Effector CD8-positive, alpha-beta T cell (primary cell): ENCODE results near the gene CXCR5.
"Not testable (repeated sequence)": the region's sequence is repeated elsewhere in the genome, so short reads cannot be mapped to it uniquely, and the experiment has no call there.

ENCODE experiments used
- DNase-seq: peaks from one replicate; lab custom pipeline; 2025; lab: John Stamatoyannopoulos, UW
- total RNA-seq, 4 experiments: gene quantifications; one replicate each; lab custom pipeline; 2026; lab: John Stamatoyannopoulos, UW

Gene CXCR5, protein sequence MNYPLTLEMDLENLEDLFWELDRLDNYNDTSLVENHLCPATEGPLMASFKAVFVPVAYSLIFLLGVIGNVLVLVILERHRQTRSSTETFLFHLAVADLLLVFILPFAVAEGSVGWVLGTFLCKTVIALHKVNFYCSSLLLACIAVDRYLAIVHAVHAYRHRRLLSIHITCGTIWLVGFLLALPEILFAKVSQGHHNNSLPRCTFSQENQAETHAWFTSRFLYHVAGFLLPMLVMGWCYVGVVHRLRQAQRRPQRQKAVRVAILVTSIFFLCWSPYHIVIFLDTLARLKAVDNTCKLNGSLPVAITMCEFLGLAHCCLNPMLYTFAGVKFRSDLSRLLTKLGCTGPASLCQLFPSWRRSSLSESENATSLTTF
- total RNA-seq, result 0.37 to 2.4 (median 0.81) reads per million in 4 experiments

DNA sequence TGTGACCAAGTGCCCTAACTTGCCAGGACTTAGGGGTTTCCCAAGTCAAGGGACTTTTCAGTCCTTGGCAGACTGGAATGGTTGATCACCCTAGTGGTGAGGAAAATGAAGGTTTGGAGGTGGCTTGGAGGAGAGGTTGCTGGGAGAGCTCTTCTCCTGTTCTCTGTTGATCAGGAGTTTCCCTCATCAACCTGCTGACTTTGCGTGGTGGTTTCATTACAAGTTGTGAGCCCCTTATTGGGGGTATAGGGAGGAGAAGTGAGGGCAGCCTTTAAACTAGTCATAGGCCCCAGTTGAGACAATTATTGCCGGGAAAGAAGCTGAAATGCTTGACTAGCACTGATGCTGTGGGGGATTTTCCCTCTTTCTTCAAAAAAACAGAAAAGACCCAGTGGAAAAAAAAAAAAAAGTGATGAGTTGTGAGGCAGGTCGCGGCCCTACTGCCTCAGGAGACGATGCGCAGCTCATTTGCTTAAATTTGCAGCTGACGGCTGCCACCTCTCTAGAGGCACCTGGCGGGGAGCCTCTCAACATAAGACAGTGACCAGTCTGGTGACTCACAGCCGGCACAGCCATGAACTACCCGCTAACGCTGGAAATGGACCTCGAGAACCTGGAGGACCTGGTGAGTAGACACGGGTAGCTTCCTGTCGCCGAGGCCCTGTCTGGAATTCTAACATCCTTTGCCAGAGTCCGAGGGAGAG, at the start of gene CXCR5:
Gene CXCR5 (plus strand): TSS at position 525 of the 704 bp plus-strand sequence. CDS start 50 bp downstream, at position 575.
- DNase-seq, result no peak

DNA sequence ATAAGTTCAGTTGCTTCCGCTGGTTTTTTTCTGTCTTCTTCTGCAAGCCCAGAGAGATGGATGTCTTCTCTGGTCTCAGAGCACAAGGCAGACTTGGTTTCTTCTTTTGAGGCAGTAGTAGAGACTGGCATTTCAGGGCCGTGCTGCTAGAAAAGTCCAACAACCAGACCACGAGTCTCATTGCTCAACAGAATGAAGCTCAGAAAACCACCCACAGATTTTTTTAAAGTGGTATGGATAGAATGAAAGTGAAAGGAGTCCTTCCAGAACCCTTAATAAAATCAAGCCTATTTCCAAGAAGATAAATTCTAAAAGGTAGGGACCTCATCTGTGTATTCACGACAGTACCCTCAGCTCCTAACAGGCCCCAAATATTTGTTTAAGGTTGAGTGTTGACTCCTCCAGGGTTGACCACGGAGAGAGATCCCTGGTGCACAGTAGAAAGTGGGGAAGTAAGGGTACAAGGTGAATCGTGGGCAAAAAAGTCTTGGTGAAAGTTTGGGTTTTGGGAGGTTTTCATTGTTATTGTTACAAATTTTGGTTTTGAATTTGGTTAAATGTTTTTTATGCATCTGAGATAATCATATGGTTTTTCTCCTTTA, 49.2 kb upstream of the CXCR5 start:
- no peak for DNase-seq

DNA sequence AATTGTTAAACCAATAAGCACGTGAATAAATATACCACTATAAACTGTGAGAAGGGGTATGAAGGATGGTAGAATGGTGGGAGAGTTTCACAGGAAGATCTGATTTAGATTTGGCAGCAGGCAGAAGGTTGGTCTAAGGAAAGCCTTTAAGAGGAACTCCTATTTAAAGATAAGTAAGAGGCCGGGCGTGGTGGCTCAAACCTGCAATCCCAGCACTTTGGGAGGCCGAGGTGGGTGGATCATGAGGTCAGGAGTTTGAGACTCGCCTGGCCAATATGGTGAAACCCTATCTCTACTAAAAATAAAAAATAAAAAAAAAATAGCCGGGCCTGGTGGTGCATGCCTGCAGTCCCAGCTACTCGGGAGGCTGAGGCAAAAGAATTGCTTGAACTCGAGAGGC, 45.8 kb upstream of the CXCR5 start:
- DNase-seq, result no peak

DNA sequence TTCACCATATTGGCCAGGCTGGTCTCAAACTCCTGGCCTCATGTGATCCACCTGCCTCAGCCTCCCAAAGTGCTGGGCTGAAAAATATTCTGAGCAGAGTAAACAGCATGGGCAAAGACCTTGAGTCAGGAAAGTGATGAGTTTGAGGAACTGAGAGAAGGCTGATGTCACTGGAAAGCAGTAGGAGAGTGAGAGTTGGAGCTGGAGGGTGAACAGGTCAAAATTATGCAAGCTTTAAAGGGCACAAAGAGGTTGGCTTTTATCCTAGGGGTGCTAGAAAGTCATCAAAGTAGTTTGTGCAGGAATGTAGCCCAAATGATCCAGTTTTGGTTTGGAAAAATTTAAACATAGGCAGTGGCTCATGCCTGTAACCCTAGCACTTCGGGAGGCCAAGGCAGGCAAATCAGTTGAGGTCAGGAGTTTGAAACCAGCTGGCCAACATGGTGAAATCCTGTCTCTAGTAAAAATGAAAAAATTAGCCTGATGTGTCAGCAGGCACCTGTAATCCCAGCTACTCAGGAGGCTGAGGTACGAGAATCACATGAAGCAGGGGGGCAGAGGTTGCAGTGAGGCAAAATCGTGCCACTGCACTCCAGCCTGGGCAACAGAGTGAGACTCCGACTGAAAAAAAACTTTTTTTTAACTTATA, 44.7 kb upstream of the CXCR5 start:
- DNase-seq, result no peak

DNA sequence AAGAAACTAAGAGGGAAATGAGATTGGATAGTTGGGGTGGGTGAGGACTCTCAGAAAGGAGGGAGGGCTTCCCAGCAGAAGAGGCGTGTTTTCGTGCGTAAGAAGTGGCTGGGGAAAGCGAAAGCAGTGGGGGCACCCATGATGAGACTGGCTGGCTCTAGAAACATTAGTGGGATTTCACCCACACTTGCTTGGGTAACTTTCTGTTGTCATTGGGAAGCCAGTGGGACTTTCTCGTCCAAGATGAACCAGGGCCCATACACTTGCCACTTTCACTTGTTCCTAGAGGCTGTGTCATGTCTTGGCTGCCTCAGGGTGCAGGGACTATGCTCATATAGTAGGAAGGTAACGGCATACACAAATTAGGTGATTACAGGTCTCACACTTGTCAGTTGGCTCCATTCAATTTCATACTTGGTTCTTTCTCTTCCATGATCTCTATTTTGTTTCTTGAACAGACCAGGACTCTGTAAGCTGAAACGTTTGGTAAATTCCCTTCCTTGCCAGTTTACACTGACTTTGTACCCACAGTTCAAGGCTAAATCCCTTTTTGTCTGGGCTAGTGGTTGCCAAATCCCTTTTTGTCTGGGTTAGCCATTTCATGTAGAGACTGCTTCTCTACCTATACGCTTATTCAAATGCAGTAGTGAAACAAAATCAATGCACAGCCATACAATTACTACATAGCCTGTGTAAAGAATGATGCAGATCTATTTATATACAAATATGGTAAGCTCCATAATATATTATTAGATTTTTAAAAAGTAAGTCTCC, 42.0 kb upstream of the CXCR5 start:
- DNase-seq, result no peak

DNA sequence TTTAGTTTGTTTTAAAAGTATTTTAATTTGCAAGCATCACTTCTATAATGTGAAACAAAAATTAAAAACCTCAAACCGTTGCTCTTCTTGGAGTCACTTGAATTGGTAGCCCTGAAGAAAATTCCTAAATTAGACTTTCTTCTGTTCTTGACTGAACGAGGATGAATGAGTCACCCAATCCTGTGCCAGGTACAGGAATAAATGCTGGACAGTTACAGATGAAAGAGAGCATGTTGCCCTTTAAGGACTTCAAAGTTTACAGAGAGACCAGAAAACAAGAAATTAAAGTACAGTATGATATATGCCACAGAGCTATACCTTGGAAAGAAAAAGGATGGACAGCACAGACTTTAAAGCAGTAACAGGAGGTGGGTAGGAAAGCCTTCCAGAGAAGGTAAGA, 41.3 kb upstream of the CXCR5 start:
- no peak for DNase-seq

DNA sequence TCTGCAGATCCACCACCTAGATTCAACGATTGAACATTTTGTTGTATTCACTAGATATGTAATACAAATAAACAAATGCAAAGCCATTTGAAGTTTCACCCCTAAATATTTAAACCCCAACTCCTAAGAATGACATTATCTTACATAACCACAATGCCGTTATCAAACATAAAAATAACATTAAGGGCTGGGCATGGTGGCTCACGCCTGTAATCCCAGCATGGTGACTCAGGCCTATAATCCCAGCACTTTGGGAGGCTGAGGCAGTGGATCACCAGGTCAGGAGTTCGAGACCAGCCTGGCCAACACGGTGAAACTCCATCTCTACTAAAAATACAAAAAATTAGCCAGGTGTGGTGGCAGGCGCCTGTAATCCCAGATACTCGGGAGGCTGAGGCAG, 40.8 kb upstream of the CXCR5 start:
- DNase-seq, result not testable (repeated sequence)

DNA sequence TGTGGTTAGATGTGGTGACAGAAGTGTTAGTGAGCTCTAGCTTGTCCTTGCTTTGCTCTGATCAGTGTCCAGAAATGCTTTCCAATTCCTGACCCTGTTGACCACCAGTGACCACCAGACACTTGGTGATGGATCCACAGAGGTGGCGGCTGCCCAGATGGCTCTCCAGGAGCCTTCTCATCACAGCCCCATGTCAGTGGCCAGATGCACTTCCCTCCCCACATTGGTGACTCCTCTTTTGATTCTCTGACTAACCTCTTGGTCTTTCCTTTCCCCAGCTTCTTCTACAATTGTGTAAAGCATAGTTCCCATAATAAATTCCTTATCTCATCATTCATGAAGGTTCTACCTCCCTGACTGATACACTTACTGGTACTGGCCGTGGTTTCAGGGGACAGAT, 40.1 kb upstream of the CXCR5 start:
- DNase-seq, result no peak

DNA sequence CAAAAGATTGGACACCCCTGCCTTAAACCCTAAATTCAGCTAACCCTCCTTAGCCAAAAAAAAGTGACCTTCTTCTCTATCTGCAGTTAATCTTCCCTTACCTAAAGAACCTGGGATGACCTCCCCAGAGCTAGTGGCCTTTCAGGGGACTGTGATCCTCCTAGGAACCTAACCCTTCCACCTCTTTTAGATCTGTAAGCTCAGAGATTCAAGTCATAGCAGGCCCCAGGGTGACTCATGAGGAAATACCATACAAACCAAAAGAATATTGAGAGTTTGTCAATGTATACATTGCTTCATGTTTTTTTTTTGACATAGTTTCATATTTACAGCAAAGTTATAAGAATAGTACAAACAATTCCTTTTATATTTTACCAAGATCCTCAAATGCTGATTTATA, 38.3 kb upstream of the CXCR5 start:
- DNase-seq, result no peak

DNA sequence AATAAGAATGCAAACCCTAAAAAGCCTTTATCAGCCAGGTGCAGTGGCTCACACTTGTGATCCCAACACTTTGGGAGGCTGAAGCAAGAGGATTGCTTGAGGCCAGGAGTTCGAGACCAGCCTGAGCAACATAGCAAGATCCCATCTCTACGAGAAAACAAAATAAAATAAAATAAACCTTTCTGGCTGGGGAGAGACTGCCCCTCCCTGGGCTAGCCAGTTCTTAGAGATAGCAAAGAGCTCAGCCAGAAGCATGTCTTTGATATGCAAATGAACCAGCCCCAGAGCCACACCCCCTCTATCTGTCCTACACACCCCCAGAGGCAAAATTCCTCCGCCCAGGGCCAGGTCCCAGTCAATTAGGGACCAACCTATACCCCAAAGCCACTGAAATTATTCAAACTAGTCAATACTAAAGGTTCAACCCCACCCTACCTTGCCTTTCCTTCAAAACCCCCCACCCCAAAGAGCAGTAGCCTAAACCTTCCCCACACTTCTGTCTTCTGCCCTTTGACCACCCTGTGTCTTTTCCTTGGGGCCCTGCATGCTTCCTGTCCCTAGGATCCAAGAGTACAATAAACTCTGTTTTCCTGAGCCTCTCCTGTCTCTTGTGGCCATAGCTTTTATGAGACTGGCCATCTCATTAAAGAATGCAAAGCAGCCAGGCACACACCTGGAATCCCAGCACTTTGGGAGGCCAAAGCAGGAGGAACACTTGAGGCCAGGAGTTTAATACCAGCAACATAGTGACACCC, 37.3 kb upstream of the CXCR5 start:
- no peak for DNase-seq

DNA sequence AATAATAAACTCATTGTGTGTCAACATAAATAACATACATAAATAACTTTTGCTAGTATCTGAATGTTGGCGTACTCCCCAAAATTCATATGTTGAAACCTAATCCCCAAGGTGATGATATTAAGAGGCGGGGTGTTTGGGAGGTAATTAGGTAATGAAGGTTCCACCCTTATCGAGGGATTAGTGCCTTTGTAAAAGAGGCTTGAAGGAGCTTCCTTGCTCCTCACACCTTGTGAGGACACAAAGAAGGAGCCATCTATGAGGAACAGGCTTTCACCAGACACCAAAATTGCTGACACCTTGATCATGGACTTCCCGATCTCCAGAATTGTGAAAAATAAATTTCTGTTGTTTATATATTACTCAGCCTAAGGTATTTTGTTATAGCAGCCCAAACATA, 33.9 kb upstream of the CXCR5 start:
- no peak for DNase-seq

DNA sequence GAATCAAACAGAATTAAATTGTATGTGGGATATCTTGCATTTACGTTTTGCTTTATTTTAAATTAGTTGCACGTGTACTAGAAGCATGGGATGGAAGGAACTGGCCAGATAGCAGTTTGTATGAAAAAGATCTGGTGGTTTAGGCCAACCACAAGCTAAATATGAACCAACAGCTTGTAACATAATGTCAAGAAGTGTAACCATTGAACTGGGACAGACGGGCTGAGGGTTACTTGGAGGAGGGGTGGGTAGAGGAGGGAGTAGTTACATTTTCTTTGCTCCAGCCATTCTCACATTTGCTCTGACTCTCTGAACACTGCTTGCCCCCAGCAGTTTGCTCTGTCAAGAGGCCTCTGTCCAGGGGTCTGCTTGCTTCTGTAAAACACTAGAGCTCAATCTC, 31.7 kb upstream of the CXCR5 start:
- no peak for DNase-seq

DNA sequence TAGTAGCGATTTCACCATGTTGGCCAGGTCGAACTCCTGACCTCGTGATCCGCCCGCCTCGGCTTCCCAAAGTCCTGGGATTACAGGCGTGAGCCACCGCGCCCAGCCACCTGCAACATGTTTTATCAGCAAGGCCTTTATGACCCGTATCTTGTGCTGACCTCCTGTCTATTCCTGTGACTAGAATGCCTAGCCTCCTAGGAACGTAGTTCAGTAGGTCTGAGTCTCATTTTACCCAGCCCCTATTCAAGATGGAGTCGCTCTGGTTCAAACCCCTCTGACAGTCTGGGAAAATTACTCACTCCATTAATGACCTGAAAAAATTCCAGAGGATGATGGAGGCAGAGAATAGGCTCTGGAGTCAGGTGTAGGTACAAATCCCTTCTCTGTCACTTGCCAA, 30.0 kb upstream of the CXCR5 start:
- DNase-seq, result no peak

DNA sequence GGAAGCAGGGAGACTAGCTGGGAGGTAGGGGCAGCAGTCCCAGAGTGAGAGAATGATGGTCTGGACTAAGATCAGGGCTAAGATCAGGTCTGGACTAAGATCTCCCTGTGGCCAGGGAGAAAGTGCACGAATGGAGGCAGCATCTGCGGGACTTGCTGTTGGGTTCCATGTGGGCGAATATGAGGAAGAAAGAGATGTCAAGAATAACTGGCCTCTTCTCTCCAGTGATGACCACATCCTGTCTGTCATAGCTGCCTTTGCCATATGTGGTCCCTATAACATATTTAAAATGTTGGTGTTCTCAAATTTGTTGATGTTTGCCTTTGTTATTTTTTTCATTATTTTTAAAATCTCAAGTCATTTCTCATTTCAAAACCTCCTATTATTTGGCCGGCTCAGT, 27.4 kb upstream of the CXCR5 start:
- no peak for DNase-seq

DNA sequence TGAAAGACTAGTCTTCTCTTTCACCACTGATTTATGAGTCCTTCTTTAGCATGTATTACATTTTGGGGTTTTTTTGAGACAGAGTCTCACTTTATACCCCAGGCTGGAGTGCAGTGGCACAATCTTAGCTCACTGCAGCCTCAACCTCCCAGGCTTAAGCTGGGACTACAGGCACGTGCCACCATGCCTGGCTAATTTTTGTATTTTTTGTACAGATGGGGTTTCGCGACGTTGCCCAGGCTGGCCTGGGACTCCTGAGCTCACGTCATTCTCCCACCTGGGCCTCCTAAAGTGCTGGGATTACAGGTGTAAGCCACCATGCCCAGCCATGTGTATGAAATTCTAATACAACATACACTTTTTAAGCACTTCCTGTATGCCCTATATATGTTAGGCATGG, 26.3 kb upstream of the CXCR5 start:
- no peak for DNase-seq

DNA sequence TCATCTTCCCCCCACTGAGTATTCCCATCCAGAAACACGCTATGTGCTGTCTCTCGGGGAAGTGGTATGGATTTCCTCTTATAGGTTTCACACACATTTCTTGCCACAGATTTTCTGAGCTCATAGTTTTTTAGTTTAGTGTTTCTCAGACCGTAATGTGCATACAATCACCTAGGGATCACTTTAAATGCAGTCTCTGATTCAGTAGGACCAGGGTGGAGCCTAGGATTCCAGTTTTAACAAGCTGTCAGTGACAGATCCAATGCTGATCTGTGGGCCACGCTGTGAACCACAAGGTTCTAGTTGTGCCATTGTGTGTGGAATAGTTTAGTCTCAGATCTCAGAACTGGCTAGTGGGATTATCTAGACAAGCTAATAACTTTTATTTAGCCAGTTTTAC, 23.7 kb upstream of the CXCR5 start:
- DNase-seq, result no peak

DNA sequence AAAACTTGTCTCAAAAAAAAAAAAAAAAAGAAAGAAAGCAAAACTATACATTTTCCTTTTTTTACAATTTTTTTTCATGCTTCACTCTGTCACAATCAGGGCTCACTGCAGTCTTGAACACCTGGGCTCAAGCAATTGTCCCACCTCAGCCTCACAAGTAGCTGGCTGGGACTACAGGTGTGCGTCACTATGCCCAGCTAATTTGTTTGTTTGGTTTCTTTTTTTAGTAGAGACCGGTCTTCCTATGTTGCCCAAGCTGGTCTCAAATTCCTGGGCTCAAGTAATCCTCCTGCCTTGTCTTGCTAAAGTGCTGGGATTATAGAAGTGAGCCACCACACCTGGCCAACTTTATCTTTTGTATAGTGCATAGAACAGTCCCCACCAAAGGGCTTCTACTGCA, 15.0 kb upstream of the CXCR5 start:
- DNase-seq, result no peak

DNA sequence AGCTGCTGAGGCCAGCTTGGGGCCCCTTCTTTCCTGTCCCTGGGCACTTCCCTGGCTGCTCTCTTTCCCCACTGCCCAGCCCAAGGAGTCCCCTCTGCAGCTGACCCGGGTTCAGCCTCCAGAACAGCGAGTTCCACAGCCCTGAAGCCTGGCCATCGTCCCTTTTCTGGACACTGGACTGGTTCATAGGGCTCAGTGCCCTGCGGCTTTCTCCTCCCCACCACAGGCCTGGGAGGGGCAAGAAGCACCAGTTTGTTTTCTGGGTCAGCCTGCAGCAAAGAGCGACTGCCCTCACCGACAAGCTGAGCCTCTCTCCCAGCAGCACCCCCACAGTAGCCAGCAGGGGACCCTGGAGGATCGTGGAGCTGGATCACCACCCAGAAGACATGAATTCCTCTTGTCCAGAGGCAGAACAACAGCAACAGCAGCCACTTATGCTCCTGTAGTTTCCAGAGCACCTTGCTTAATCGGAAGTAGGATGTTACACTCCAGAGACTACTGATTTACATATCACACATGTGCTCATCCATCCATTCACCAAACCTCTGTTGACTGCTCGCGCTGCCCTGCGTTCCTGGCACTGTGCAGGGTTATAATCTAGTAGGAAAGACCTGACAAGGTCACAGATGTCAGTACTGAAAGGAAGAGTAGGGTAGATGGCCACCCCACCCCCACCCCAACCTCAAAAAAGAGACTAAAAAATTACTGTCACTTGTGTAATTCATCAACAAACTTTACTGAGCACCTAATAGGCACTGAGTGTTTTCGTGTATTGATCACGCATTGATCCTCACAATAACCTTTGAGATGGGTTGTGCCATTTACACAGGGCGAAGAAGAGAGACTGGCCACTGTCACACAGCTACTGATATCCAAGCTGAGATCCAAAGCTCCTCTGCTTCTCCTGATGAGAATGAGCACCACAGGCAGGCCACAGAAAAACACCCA, 13.0 kb upstream of the CXCR5 start:
- DNase-seq, result no peak

DNA sequence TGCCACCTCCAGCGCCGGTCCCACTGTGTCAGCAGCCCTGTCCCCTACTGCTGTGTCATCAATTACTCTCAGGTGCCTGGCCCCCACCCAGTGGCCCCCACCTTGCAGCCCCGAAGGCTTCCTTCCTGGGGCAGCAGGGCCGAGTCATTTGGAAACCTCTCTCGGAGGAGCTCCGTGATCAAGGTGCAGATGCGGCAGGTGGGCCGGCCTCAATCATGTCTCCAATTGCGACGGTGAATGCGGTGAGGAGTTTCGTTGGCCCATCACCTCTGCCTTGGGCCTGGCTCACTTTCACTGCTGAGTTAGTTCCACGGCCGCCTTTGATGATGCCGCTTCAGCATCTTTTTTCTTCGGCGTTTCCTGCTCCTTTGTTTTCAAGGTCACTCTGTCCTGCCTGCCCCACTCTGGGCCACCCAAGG, 11.3 kb upstream of the CXCR5 start:
- no peak for DNase-seq

DNA sequence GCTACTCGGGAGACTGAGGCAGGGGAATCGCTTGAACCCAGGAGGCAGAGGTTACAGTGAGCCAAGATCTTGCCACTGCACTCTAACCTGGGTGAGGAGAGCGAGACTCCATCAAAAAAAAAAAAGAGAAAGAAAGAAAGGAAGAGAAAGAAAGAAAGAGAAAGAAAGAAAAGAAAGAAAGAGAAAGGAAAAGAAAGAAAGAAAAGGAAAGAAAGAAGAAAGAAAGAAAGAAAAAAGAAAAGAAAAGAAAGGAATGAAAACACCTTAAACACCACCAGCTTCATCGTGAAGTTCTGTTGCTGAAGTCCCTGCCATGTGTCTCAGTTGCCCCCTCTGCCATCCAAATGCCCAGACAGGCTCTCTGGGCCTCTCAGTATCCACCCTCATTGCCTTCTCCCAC, 9.9 kb upstream of the CXCR5 start:
- no peak for DNase-seq
